HepG2 (cell line): Measurements from ENCODE around the gene PRR33. TPM values are rescaled to one million over a fixed set of nuclear protein-coding genes. Genes with fewer than 3 reads are reported as not detected.
A peak's percentile ranks its signal among the peaks of the same experiment; 100 is the strongest.

Experiments
- ATAC-seq: fragments of 200-7000 bp; cut with Tn5 transposase; 3 replicates; pipeline ENCODE4 v1.9.1; 2020; ENCODE audit warnings: mild to moderate bottlenecking, moderate library complexity
- BruUV-seq: library from RNA; stranded (reverse); fragments of 400-500 nt; replicated peaks from 2 replicates; lab custom pipeline; 2021; lab: Mats Ljungman, UMichigan
- CTCF ChIA-PET: fragments of 300-600 bp; formaldehyde crosslinking; extraction: SDS; loops from one replicate; lab custom pipeline; 2021; ENCODE audit warnings: low total read pairs, inconsistent platforms, low intra/inter-chr PET ratio; lab: Yijun Ruan, JAX
- POLR2A ChIA-PET: fragments of 350-600 bp; sonication (Branson Sonifier 250); formaldehyde crosslinking; loops from one replicate; lab custom pipeline; 2020; ENCODE audit warnings: antibody characterized with exemption, inconsistent platforms; lab: Yijun Ruan, JAX
- DNase-seq: peaks from one replicate; pipeline ENCODE4 v3.0.0-alpha.2; 2015; ENCODE audit warnings: low spot score
- FAIRE-seq: peaks from 3 replicates; lab custom pipeline; 2011; peaks lifted over from hg19 to GRCh38; lab: Jason Lieb, UNC
- H2AFZ ChIP-seq: one replicate; pipeline ENCODE4 v1.6.1; 2011; ENCODE audit warnings: low read length, inconsistent platforms
- H3K27ac ChIP-seq: fragments of 300-600 bp; 3 replicates; pipeline ENCODE4 v1.8.0; 2011; ENCODE audit warnings: mixed run types, mild to moderate bottlenecking, mixed read lengths, low read length, inconsistent platforms; ENCODE audit not compliant: insufficient read depth; ENCODE audit errors: extremely low read length
- H3K27me3 ChIP-seq, 2 experiments: fragments of 200-600 bp in 1 of 2; 2 replicates in 1 of 2; 3 replicates in 1 of 2; pipeline versions ENCODE4 v1.6.0 to v1.8.0; 2011; ENCODE audit warnings: low read length in 2 of 2, mild to moderate bottlenecking in 2 of 2, moderate library complexity in 2 of 2, inconsistent platforms in 1 of 2; ENCODE audit not compliant: insufficient read depth in 2 of 2, control insufficient read depth in 1 of 2
- H3K36me3 ChIP-seq, 2 experiments: fragments of 200-600 bp in 1 of 2; replicated peaks in 1 of 2; 2 replicates in 1 of 2; 3 replicates in 1 of 2; pipeline versions ENCODE4 v1.5.1 to v1.8.0; 2011; ENCODE audit warnings: low read length in 2 of 2, inconsistent platforms in 1 of 2; ENCODE audit not compliant: insufficient read depth in 2 of 2, control insufficient read depth in 1 of 2
- H3K4me1 ChIP-seq: 2 replicates; pipeline ENCODE4 v1.5.1; 2012; ENCODE audit warnings: low read length, inconsistent platforms; ENCODE audit not compliant: insufficient read depth
- H3K4me2 ChIP-seq: 2 replicates; pipeline ENCODE4 v1.6.0; 2011; ENCODE audit warnings: low read depth, low read length, inconsistent platforms
- H3K4me3 ChIP-seq, 3 experiments: fragments of 200-600 bp in 1 of 3; sonication (generic), shearing (Covaris generic) in 1 of 3; replicated peaks in 1 of 3; 2 replicates each; pipeline ENCODE4 v1.5.1; 2011 to 2016; ENCODE audit warnings: low read length in 3 of 3, inconsistent platforms in 2 of 3, low read depth in 2 of 3, mild to moderate bottlenecking in 2 of 3, control low read depth in 1 of 3, mixed read lengths in 1 of 3; ENCODE audit not compliant: insufficient read depth in 1 of 3
- H3K79me2 ChIP-seq: one replicate; pipeline ENCODE4 v1.6.1; 2011; ENCODE audit warnings: low read length, inconsistent platforms; ENCODE audit not compliant: insufficient read depth
- H3K9ac ChIP-seq: 2 replicates; pipeline ENCODE4 v1.6.0; 2011; ENCODE audit warnings: mild to moderate bottlenecking, low read depth, low read length, inconsistent platforms; ENCODE audit not compliant: insufficient read depth
- H3K9me3 ChIP-seq: 2 replicates; pipeline ENCODE4 v1.5.1; 2012; ENCODE audit warnings: mild to moderate bottlenecking, low read length
- H4K20me1 ChIP-seq: 2 replicates; pipeline ENCODE4 v1.6.0; 2011; ENCODE audit warnings: inconsistent platforms, mild to moderate bottlenecking, low read length, moderate library complexity; ENCODE audit not compliant: insufficient read depth
- CENPX ChIP-seq: sonication (generic); formaldehyde crosslinking; IDR thresholded peaks from 2 replicates; pipeline ENCODE4 v1.9.0; 2021; ENCODE audit warnings: mild to moderate bottlenecking, missing genetic modification reagents, moderate library complexity
- HOXA5 ChIP-seq: sonication (generic); formaldehyde crosslinking; IDR thresholded peaks from 2 replicates; pipeline ENCODE4 v1.4.0; 2020; ENCODE audit warnings: missing genetic modification reagents
- NFE2 ChIP-seq: sonication (generic); formaldehyde crosslinking; IDR thresholded peaks from 2 replicates; pipeline ENCODE4 v1.4.0; 2020; ENCODE audit warnings: missing genetic modification reagents
- RAD21 ChIP-seq: fragments of 450-650 bp; formaldehyde crosslinking; IDR thresholded peaks from 2 replicates; pipeline ENCODE4 v1.5.0; 2020; ENCODE audit warnings: mild to moderate bottlenecking
- REL ChIP-seq: sonication (generic); formaldehyde crosslinking; conservative IDR thresholded peaks from 2 replicates; pipeline ENCODE4 v1.8.0; 2022; ENCODE audit warnings: mild to moderate bottlenecking, missing genetic modification reagents, moderate library complexity
- SOX13 ChIP-seq, 3 experiments: fragments of 450-650 bp in 1 of 3; sonication (generic) in 1 of 3; formaldehyde crosslinking in 1 of 3; IDR thresholded peaks in 2 of 3; conservative IDR thresholded peaks in 1 of 3; 2 replicates each; pipeline versions ENCODE4 v1.5.0 to v1.6.1; 2016 to 2020; ENCODE audit warnings: antibody characterized with exemption in 1 of 3, mild to moderate bottlenecking in 1 of 3, missing compliant biosample characterization in 1 of 3, missing genetic modification reagents in 1 of 3, moderate library complexity in 1 of 3
- STAG1 ChIP-seq: sonication (generic); formaldehyde crosslinking; IDR thresholded peaks from 2 replicates; pipeline ENCODE4 v1.4.0; 2020; ENCODE audit warnings: missing genetic modification reagents
- ZBTB7A ChIP-seq: sonication (generic); formaldehyde crosslinking; IDR thresholded peaks from 2 replicates; pipeline ENCODE4 v1.8.0; 2022; ENCODE audit warnings: mild to moderate bottlenecking, missing genetic modification reagents
- ZBTB7B ChIP-seq: sonication (generic); formaldehyde crosslinking; IDR thresholded peaks from 2 replicates; pipeline ENCODE4 v1.4.0; 2020; ENCODE audit warnings: missing genetic modification reagents
- ZNF256 ChIP-seq: sonication (generic); formaldehyde crosslinking; conservative IDR thresholded peaks from 2 replicates; pipeline ENCODE4 v1.4.0; 2020; ENCODE audit warnings: missing genetic modification reagents
- ZNF616 ChIP-seq: sonication (generic); formaldehyde crosslinking; IDR thresholded peaks from 2 replicates; pipeline ENCODE4 v1.5.0; 2020; ENCODE audit warnings: low read depth, mild to moderate bottlenecking, missing genetic modification reagents
- ZNF672 ChIP-seq: sonication (generic); formaldehyde crosslinking; IDR thresholded peaks from 2 replicates; pipeline ENCODE4 v1.8.1; 2022; ENCODE audit warnings: missing genetic modification reagents
- ZNF788 ChIP-seq: sonication (generic); formaldehyde crosslinking; IDR thresholded peaks from 2 replicates; pipeline ENCODE4 v1.5.0; 2020; ENCODE audit warnings: mild to moderate bottlenecking, missing genetic modification reagents, borderline replicate concordance
- ZNF83 ChIP-seq: sonication (generic); formaldehyde crosslinking; IDR thresholded peaks from 2 replicates; pipeline ENCODE4 v1.4.0; 2020; ENCODE audit warnings: missing genetic modification reagents, mild to moderate bottlenecking, borderline replicate concordance
- ZZZ3 ChIP-seq: sonication (generic); formaldehyde crosslinking; IDR thresholded peaks from 2 replicates; pipeline ENCODE4 v1.4.0; 2020; ENCODE audit warnings: missing genetic modification reagents, mild to moderate bottlenecking, borderline replicate concordance
- WGBS: methylation state at CpG from one replicate; pipeline ENCODE4 v1.1.6; 2017; ENCODE audit warnings: low lambda C conversion rate; 5-methylcytosine and 5-hydroxymethylcytosine counted together
- in situ Hi-C: cut with HindIII; loops from 2 replicates; pipeline ENCODE4 v1.10.0; 2017; ENCODE audit warnings: low pct_unique_long_range_greater_than_20kb; ENCODE audit not compliant: extremely low pct_ligation_motif_present
- intact Hi-C: fragments of 100-400 bp; cut with micrococcal nuclease; formaldehyde crosslinking; loops from one replicate; pipeline ENCODE4 v1.10.0; 2022; ENCODE audit not compliant: unreplicated experiment
- polyA plus RNA-seq, 8 experiments: library from polyadenylated mRNA; depleted of rRNA in 3 of 8; stranded (reverse) in 7 of 8; unstranded in 1 of 8; fragments of >200 nt; fragmentation: Illumina TruSeq in 4 of 8; extraction: Trizol in 4 of 8; gene quantifications; 2 replicates each; pipeline versions ENCODE4 v1.2.1 to v1.2.3, GENCODE V29; 2011 to 2016; ENCODE audit warnings: low read depth in 4 of 8, missing spikeins in 1 of 8, mixed read lengths in 1 of 8; ENCODE audit not compliant: insufficient read depth in 1 of 8
- total RNA-seq, 5 experiments: library from RNA; depleted of rRNA; stranded (reverse); fragments of >200 nt; fragmentation: Illumina TruSeq; extraction: Trizol; gene quantifications; 2 replicates each; pipeline ENCODE4 v1.2.3, GENCODE V29; 2016; ENCODE audit warnings: low read depth in 1 of 5
- TF ChIP-seq, protein P1 (sequence below): sonication (generic); formaldehyde crosslinking; IDR thresholded peaks from 2 replicates; pipeline ENCODE4 v1.4.0; 2020; ENCODE audit warnings: missing genetic modification reagents
- TF ChIP-seq, protein P2 (sequence below): sonication (generic); formaldehyde crosslinking; IDR thresholded peaks from 2 replicates; pipeline ENCODE4 v1.5.1; 2020; ENCODE audit warnings: missing genetic modification reagents, mild to moderate bottlenecking, borderline replicate concordance

Gene PRR33
- total and polyA plus RNA-seq, 2 of the 13 experiments (the other 11 are each of a cell fraction or from before 2014, with no cell fraction given): not detected

- H3K36me3 ChIP-seq: no peaks in the 10 kb centered on the region
- in situ Hi-C loops: no loop called here
- CTCF ChIA-PET: no interaction called here
- TF ChIP-seq, protein P1, sequence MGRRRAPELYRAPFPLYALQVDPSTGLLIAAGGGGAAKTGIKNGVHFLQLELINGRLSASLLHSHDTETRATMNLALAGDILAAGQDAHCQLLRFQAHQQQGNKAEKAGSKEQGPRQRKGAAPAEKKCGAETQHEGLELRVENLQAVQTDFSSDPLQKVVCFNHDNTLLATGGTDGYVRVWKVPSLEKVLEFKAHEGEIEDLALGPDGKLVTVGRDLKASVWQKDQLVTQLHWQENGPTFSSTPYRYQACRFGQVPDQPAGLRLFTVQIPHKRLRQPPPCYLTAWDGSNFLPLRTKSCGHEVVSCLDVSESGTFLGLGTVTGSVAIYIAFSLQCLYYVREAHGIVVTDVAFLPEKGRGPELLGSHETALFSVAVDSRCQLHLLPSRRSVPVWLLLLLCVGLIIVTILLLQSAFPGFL (CRISPR knock-in tag): no peak
- TF ChIP-seq RAD21 (CRISPR knock-in tag) (peak; percentile 29; the same call in 1 of the 2 replicates), NFE2 (no peak), ZNF616 (no peak), REL (no peak), ZNF672 (CRISPR knock-in tag) (no peak), ZNF83 (CRISPR knock-in tag) (no peak), SOX13 (IDR thresholded peaks at IDR 0.05) (no peak), SOX13 (CRISPR knock-in tag; conservative IDR thresholded peaks at IDR 0.05 in 1 of 2, IDR thresholded peaks at IDR 0.05 in 1 of 2) (no peak), ZNF256 (CRISPR knock-in tag) (no peak), ZNF788 (CRISPR knock-in tag) (no peak), CENPX (no peak), ZZZ3 (no peak), STAG1 (CRISPR knock-in tag) (peak; percentile 64), HOXA5 (CRISPR knock-in tag) (no peak), ZBTB7B (CRISPR knock-in tag) (peak; percentile 48; the same call in 1 of the 2 replicates), ZBTB7A (CRISPR knock-in tag) (peak; percentile 69)
- TF ChIP-seq, protein P2, sequence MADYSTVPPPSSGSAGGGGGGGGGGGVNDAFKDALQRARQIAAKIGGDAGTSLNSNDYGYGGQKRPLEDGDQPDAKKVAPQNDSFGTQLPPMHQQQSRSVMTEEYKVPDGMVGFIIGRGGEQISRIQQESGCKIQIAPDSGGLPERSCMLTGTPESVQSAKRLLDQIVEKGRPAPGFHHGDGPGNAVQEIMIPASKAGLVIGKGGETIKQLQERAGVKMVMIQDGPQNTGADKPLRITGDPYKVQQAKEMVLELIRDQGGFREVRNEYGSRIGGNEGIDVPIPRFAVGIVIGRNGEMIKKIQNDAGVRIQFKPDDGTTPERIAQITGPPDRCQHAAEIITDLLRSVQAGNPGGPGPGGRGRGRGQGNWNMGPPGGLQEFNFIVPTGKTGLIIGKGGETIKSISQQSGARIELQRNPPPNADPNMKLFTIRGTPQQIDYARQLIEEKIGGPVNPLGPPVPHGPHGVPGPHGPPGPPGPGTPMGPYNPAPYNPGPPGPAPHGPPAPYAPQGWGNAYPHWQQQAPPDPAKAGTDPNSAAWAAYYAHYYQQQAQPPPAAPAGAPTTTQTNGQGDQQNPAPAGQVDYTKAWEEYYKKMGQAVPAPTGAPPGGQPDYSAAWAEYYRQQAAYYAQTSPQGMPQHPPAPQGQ (CRISPR knock-in tag): no peak
Observed at GRCh38 chr11:1917523-1918435, 26.1 kb upstream of the PRR33 start.

More at GRCh38 chr11:1917523-1918435, 26.1 kb upstream of the PRR33 start:
- Histone ChIP-seq H3K27ac (no peak overlapping the region), H3K27me3 (peaks cover 20 to 49% of the 10 kb centered on the region in 2 experiments; a peak in 4 of 5 replicates), H3K4me3 (no peak overlapping the region), H3K4me2 (no peak overlapping the region), H3K4me1 (no peaks in the 10 kb centered on the region), H3K9ac (no peak overlapping the region), H3K79me2 (no peaks in the 10 kb centered on the region), H4K20me1 (no peaks in the 10 kb centered on the region), H2AFZ (no peak overlapping the region), H3K9me3 (no peaks in the 10 kb centered on the region)
- BruUV-seq: no TSS peak
- POLR2A ChIA-PET: no interaction called here
- intact Hi-C loops: loop anchor here (1.0 kb wide), 1 partner anchor 27 kb away; no protein-coding TSS in a partner anchor
- DNase-seq: no peak
- FAIRE-seq: no peak
- peak; percentile 73 for ATAC-seq
- 33% methylated on average over 9 of the region's 34 CpGs for WGBS
